ENCODE measurements around the gene RAB39B. TPM values are rescaled to one million over a fixed set of nuclear protein-coding genes. Genes with fewer than 3 reads are reported as not detected.

Gene RAB39B
- total and polyA plus RNA-seq, 10 of the 15 experiments (the other 5 are each of a cell fraction or from before 2014, with no cell fraction given): 1.6 to 8.6 (median 6.7) TPM

GRCh38 chrX:155221351-155221750, 42.9 kb downstream of the RAB39B start:
- no peaks in the 10 kb centered on the region; the same call in 2 of the 3 replicates for H3K9me3 ChIP-seq (replicated peaks; ENCODE audit: control insufficient read depth, insufficient read depth, low read length)
- H3K27me3 ChIP-seq (replicated peaks in 1 of 2; ENCODE audit: control insufficient read depth in 2 of 2, insufficient read depth in 2 of 2, low read length in 1 of 2): no peaks in the 10 kb centered on the region
- 64% methylated on average over 4 of the region's 4 CpGs for WGBS (ENCODE audit: insufficient coverage, insufficient replicate concordance, low lambda C conversion rate, missing lambda C conversion rate)
- H3K27ac ChIP-seq (ENCODE audit: control insufficient read depth, insufficient read depth): no peak overlapping the region
- TF ChIP-seq POLR2A (IDR thresholded peaks at IDR 0.05; ENCODE audit: low read depth, low read length): no peak
- no peak for TF ChIP-seq IRF3 (IDR thresholded peaks at IDR 0.05)
- TF ChIP-seq ATF7 (IDR thresholded peaks at IDR 0.05; ENCODE audit: low read depth): no peak
- no peak for TF ChIP-seq NFXL1 (IDR thresholded peaks at IDR 0.05; ENCODE audit: borderline replicate concordance)
- TF ChIP-seq TCF3 (IDR thresholded peaks at IDR 0.05; ENCODE audit: borderline replicate concordance, insufficient read depth, low read depth, low read length): no peak
- no peak for TF ChIP-seq MTA3 (IDR thresholded peaks at IDR 0.05; ENCODE audit: borderline replicate concordance, low read length)
- no peak for TF ChIP-seq E2F4 (IDR thresholded peaks at IDR 0.05; ENCODE audit: low read depth, low read length)
- TF ChIP-seq NRF1 (conservative IDR thresholded peaks at IDR 0.05; ENCODE audit: low read depth, low read length): no peak
- no peak for TF ChIP-seq SMARCA5 (IDR thresholded peaks at IDR 0.05)
- no peak for TF ChIP-seq SP1 (IDR thresholded peaks at IDR 0.05; ENCODE audit: low read depth, low read length)
- ChIA-PET CTCF (no interaction called here), RAD21 (ENCODE audit: unreplicated experiment) (interaction anchor here (2.6 kb wide), 1 partner anchor 9 kb away, joined by 7 read pairs; no protein-coding TSS in a partner anchor), POLR2A (no interaction called here), SMC1A (ENCODE audit: uncharacterized antibody, unreplicated experiment) (no interaction called here)
- FAIRE-seq: no peak
- H2AFZ ChIP-seq (ENCODE audit: control insufficient read depth, low read depth, low read length): no peak overlapping the region
- in situ Hi-C loops (cut with MboI) (no loop called here), intact Hi-C loops (cut with micrococcal nuclease; ENCODE audit: unreplicated experiment) (no loop called here)
- H3K36me3 ChIP-seq (ENCODE audit: control insufficient read depth in 2 of 2, insufficient read depth in 2 of 2, low read length in 1 of 2): no peaks in the 10 kb centered on the region; a peak in 1 of 4 replicates
- no TSS peak for BruUV-seq (replicated peaks)
- no peaks in the 10 kb centered on the region for H4K20me1 ChIP-seq (ENCODE audit: control insufficient read depth, insufficient read depth)
- H3K9ac ChIP-seq (ENCODE audit: control insufficient read depth, insufficient read depth, low read length): no peak overlapping the region
- H3K4me3 ChIP-seq: no peak overlapping the region
- no peaks in the 10 kb centered on the region for H3K4me1 ChIP-seq (ENCODE audit: control insufficient read depth, insufficient read depth, low read length)
- no peak for ATAC-seq
- no peak for DNase-seq (ENCODE audit: low read depth, low spot score)
- peaks cover 29% of the 10 kb centered on the region for H3K79me2 ChIP-seq (ENCODE audit: control insufficient read depth, insufficient read depth, low read length)
- no peak overlapping the region for H3K4me2 ChIP-seq (ENCODE audit: control insufficient read depth, insufficient read depth)

All from GM12878 (cell line).